Kidney epithelial cell (primary cell): ENCODE data around the gene GPR78. TPM values are rescaled to one million over a fixed set of nuclear protein-coding genes. Genes with fewer than 3 reads are reported as not detected.

Experiments
- DNase-seq: peaks from one replicate; pipeline ENCODE4 v3.0.0-alpha.2; 2010; ENCODE audit warnings: low read depth
- H3K27me3 ChIP-seq: 2 replicates; pipeline ENCODE4 v1.6.0; 2011; ENCODE audit warnings: low read length; ENCODE audit not compliant: control insufficient read depth, insufficient read depth
- H3K36me3 ChIP-seq: 2 replicates; pipeline ENCODE4 v1.5.1; 2011; ENCODE audit warnings: low read length; ENCODE audit not compliant: control insufficient read depth, insufficient read depth
- H3K4me3 ChIP-seq: 2 replicates; pipeline ENCODE4 v1.5.1; 2011; ENCODE audit warnings: low read depth, mild to moderate bottlenecking, control low read depth, low read length
- total RNA-seq: library from RNA; depleted of rRNA; stranded (reverse); fragments of >200 nt; gene quantifications from 2 replicates; pipeline ENCODE4 v1.2.3, GENCODE V29; 2015
- TF ChIP-seq, protein P1 (sequence below): IDR thresholded peaks from 2 replicates; pipeline ENCODE4 v1.5.1; 2011; ENCODE audit warnings: mild to moderate bottlenecking, moderate library complexity, low read length, control low read depth, inconsistent platforms; ENCODE audit not compliant: insufficient read depth, poor library complexity, severe bottlenecking

Gene GPR78
- total RNA-seq, 1 donor from 2014 or later: not detected

DNA sequence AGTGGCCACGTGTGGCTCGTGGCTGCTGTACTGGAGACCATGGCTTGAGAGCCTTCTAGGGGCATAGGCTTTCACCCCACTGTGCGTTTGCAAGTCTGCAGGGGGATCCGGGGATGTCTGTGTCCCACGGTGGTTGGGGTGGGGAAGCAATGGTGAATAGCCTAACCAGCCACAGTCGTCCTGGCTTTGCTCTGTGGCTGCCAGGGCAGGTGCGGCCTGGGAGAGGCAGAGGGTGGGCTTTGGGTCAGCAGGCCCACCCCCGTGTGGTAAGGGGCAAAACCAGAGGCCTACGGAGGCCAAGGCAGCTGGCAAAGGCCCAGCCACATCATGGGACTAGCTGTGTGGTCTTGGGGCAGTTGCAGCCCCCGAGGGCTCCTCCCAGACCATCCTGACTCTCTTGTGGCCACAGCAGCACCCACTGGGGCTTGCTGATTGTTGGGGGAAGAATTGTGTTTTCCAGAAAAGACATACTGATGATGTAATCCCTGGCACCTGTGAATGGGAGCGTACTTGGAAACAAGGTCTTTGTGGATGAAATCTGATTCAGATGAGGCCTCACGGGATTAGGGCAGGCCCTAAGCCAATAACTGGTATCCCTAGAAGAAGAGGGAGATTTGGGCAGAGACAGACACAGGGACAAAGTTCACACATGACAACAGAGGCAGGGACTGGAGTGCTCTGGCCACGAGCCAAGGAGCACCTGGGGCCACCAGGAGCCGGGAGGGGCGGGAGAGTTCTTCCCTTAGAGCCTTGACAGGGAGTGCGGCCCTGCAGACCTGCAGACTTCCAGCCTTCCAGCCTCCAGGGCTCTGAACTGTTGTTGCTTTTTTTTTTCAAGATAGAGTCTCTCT lies 15.3 kb downstream of the GPR78 start:
- Histone ChIP-seq H3K27me3 (peaks cover 43% of the 10 kb centered on the region), H3K4me3 (no peak overlapping the region), H3K36me3 (no peaks in the 10 kb centered on the region)
- no peak for DNase-seq
- TF ChIP-seq, protein P1, sequence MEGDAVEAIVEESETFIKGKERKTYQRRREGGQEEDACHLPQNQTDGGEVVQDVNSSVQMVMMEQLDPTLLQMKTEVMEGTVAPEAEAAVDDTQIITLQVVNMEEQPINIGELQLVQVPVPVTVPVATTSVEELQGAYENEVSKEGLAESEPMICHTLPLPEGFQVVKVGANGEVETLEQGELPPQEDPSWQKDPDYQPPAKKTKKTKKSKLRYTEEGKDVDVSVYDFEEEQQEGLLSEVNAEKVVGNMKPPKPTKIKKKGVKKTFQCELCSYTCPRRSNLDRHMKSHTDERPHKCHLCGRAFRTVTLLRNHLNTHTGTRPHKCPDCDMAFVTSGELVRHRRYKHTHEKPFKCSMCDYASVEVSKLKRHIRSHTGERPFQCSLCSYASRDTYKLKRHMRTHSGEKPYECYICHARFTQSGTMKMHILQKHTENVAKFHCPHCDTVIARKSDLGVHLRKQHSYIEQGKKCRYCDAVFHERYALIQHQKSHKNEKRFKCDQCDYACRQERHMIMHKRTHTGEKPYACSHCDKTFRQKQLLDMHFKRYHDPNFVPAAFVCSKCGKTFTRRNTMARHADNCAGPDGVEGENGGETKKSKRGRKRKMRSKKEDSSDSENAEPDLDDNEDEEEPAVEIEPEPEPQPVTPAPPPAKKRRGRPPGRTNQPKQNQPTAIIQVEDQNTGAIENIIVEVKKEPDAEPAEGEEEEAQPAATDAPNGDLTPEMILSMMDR: no peak

DNA sequence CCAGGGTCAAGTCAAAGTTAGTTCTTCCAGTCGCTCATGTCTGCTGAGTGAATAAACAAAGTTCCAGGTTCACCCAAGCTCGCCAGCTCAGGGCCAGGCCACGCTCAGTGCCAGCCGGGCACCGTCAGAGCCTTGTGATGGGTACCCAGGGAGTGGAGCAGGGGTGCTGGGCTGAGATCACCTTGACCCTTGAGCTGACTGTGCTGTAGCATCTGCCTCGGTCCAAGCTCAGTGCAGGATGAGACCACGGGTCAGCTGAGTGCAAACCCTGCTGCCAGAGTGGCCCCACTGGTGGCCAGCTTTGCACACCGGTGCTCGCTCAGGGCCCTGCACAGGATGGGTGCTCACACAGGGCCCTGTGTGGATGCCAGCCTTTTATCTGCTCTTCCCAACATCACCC lies 16.7 kb downstream of the GPR78 start:
- Histone ChIP-seq H3K27me3 (peaks cover 30% of the 10 kb centered on the region), H3K36me3 (no peaks in the 10 kb centered on the region), H3K4me3 (no peak overlapping the region)
- TF ChIP-seq, protein P1: no peak
- DNase-seq: no peak

DNA sequence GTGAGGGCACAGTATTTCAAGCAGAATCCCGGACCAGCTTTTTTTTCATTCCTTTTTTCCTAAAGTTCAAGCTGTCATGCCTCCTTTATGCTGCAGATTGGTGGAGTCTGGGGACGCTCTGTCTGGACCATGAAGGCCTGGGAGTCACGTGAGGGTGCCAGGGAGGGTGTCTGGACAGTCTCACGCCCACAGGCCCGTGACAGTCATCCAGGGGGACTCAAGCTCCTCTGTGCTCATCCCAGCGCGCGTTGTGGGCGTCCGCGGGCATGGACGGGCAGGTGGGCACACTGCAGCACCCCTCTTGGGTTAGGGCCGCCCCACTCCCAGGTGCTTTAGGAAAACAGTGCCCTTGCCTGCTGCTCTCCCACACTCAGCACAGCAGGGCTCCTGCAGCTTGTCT lies 17.1 kb downstream of the GPR78 start:
- no peak for DNase-seq
- Histone ChIP-seq H3K4me3 (no peak overlapping the region), H3K27me3 (peaks cover 26% of the 10 kb centered on the region), H3K36me3 (no peaks in the 10 kb centered on the region)
- TF ChIP-seq, protein P1: no peak

DNA sequence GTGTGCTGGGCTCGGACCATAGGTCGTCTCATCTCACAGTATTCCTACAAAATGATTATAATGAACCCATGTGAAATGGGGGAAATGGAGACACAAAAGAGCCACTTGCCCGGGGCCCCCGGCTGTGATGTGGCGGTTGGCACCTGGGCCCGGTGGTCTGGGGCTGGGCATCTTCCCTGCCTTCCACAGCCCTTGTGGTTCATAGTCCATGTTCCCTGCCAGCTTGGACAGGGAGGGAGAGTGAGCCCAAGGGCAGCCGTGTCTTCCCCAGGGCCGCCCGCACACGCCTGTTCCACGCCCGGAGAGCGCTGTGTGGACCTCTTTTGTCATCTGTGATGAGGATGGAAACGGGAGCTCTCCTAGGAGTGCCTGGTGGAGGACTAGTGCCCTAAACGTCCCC lies 17.6 kb downstream of the GPR78 start:
- TF ChIP-seq, protein P1: no peak
- no peak for DNase-seq
- no peak overlapping the region for H3K4me3 ChIP-seq
- no peaks in the 10 kb centered on the region for H3K36me3 ChIP-seq
- H3K27me3 ChIP-seq: peaks cover 23% of the 10 kb centered on the region

DNA sequence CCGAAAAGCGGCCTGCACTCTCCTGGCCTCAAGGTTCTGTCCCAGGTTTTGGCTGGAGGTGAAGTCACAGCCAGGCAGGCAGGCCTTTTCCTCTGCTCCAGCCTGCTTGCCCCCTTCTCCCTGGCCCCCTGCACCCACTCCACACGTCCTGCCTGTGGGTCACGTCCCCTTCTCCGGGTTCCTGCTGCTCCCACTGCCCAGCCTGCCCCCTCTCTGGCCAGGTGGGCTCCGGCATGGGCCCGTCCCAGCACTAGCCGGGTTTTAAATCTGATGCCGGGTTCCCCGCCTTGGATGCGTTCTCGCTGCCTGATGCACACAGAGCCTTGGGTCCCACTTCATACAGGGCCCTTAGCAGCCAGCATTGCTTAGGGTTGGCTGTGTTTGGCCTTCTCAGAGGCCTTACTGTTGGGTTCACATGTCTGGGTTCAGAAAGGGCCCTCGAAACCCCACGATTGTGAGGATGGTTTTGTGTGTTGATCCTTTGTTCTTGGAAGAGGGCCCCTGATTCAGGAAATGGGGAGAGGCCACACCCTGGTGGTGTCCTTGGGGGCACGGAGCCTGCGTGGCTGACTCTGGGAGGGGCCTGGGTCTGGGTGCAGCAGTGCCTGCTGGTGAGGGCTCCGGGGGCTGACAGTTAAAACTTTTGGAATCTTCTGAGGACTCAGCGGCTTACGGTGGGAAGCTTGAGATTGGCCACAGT lies 18.3 kb downstream of the GPR78 start:
- H3K36me3 ChIP-seq: no peaks in the 10 kb centered on the region
- TF ChIP-seq, protein P1: no peak
- H3K4me3 ChIP-seq: no peak overlapping the region
- DNase-seq: no peak
- H3K27me3 ChIP-seq: peaks cover 17% of the 10 kb centered on the region
